Retinal pigment epithelial cell (primary cell): ENCODE results near the gene SNRPD3.

Experiments used
- DNase-seq: peaks from one replicate; pipeline ENCODE4 v3.0.0-alpha.2; 2010; ENCODE audit warnings: low read depth
- H3K4me3 ChIP-seq: 2 replicates; pipeline ENCODE4 v1.5.1; 2011; ENCODE audit warnings: mild to moderate bottlenecking, low read length, control low read depth, moderate library complexity
- CTCF ChIP-seq: conservative IDR thresholded peaks from 2 replicates; pipeline ENCODE4 v1.5.1; 2011; ENCODE audit warnings: low read depth, low read length, control low read depth, inconsistent platforms

Gene SNRPD3

GRCh38 chr22:24514241-24515026 is 41.4 kb upstream of the SNRPD3 start:
- DNase-seq, result no peak

DNA sequence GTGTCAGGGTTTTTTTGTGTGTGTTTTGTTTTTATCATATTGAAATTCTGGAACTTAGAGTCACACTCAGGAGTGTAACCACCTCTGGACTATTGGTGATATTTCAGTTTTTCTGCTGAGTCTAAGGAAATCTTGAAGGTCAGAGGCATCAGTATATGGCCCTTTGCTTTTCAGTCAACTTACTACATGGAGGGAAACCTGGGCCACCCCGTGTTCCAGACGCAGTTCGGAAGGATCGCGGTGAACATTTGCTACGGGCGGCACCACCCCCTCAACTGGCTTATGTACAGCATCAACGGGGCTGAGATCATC is 40.8 kb upstream of the SNRPD3 start:
- no peak for TF ChIP-seq CTCF
- no peak overlapping the region for H3K4me3 ChIP-seq
- no peak for DNase-seq

More at GRCh38 chr22:24514241-24515026, 41.4 kb upstream of the SNRPD3 start:
- no peak overlapping the region for H3K4me3 ChIP-seq
- no peak for TF ChIP-seq CTCF

DNA sequence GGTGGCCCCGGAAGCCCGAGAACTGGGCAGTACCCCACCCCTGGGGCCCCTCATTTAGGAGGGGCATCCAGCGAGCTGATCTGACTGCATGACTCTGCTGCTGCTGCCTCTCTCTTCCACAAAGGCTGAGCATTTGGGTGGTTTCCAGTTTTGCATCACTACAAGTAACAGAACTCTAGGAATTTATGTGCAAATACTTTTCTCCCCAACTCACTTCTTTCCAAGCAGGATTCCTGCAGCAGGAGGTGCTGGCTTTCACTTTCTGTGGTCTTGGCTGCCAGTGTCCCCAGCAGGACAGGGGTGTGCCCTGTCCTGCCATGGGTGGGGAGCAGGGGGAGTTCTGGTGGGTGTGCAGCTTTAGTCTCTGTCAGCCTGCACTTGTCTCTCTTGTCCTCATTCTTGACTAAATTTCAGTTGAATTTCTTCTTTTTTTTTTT is 39.5 kb upstream of the SNRPD3 start:
- peak; percentile 43 for DNase-seq
- no peak overlapping the region for H3K4me3 ChIP-seq
- peak; percentile 17 for TF ChIP-seq CTCF

DNA sequence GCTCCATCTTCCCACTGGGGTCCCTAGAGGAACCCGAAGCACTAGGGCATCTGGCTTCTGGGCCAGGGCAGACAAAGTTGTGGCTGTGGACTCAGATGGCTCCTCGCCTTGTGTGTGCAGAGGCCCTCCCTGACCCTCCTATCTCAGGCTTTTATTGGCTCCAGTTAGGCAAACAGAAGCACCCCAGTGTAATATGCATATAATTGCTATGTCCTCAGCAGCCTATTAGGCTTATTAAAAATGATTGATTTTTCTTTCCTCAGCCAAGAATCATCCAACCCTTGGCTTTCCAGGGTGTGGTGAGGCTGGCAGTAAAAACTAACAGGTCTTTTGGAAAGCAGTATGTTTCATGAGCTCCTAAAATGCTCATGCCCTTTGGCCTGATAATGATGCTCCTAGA is 38.4 kb upstream of the SNRPD3 start:
- TF ChIP-seq CTCF, result no peak

GRCh38 chr22:24518228-24518627 is 37.6 kb upstream of the SNRPD3 start:
- no peak for TF ChIP-seq CTCF
- DNase-seq, result no peak
- no peak overlapping the region for H3K4me3 ChIP-seq

More for the DNA sequence above, 38.4 kb upstream of the SNRPD3 start:
- DNase-seq, result no peak
- no peak overlapping the region for H3K4me3 ChIP-seq

GRCh38 chr22:24518771-24519485 is 36.9 kb upstream of the SNRPD3 start:
- no peak for TF ChIP-seq CTCF
- DNase-seq, result no peak
- H3K4me3 ChIP-seq, result no peak overlapping the region

GRCh38 chr22:24519496-24519895 is 36.3 kb upstream of the SNRPD3 start:
- H3K4me3 ChIP-seq, result no peak overlapping the region
- TF ChIP-seq CTCF, result no peak
- no peak for DNase-seq
